HepG2 (cell line): ENCODE measurements around the gene SGCB. TPM values are rescaled to one million over a fixed set of nuclear protein-coding genes. Genes with fewer than 3 reads are reported as not detected.

Experiments
- ATAC-seq: fragments of 200-7000 bp; cut with Tn5 transposase; 3 replicates; pipeline ENCODE4 v1.9.1; 2020; ENCODE audit warnings: mild to moderate bottlenecking, moderate library complexity
- BruUV-seq: library from RNA; stranded (reverse); fragments of 400-500 nt; replicated peaks from 2 replicates; lab custom pipeline; 2021; lab: Mats Ljungman, UMichigan
- CTCF ChIA-PET: fragments of 300-600 bp; formaldehyde crosslinking; extraction: SDS; loops from one replicate; lab custom pipeline; 2021; ENCODE audit warnings: low total read pairs, inconsistent platforms, low intra/inter-chr PET ratio; lab: Yijun Ruan, JAX
- POLR2A ChIA-PET: fragments of 350-600 bp; sonication (Branson Sonifier 250); formaldehyde crosslinking; loops from one replicate; lab custom pipeline; 2020; ENCODE audit warnings: antibody characterized with exemption, inconsistent platforms; lab: Yijun Ruan, JAX
- DNase-seq: peaks from one replicate; pipeline ENCODE4 v3.0.0-alpha.2; 2015; ENCODE audit warnings: low spot score
- FAIRE-seq: peaks from 3 replicates; lab custom pipeline; 2011; peaks lifted over from hg19 to GRCh38; lab: Jason Lieb, UNC
- H2AFZ ChIP-seq: one replicate; pipeline ENCODE4 v1.6.1; 2011; ENCODE audit warnings: low read length, inconsistent platforms
- H3K27ac ChIP-seq: fragments of 300-600 bp; 3 replicates; pipeline ENCODE4 v1.8.0; 2011; ENCODE audit warnings: mixed run types, mild to moderate bottlenecking, mixed read lengths, low read length, inconsistent platforms; ENCODE audit not compliant: insufficient read depth; ENCODE audit errors: extremely low read length
- H3K27me3 ChIP-seq, 2 experiments: fragments of 200-600 bp in 1 of 2; 2 replicates in 1 of 2; 3 replicates in 1 of 2; pipeline versions ENCODE4 v1.6.0 to v1.8.0; 2011; ENCODE audit warnings: low read length in 2 of 2, mild to moderate bottlenecking in 2 of 2, moderate library complexity in 2 of 2, inconsistent platforms in 1 of 2; ENCODE audit not compliant: insufficient read depth in 2 of 2, control insufficient read depth in 1 of 2
- H3K36me3 ChIP-seq, 2 experiments: fragments of 200-600 bp in 1 of 2; replicated peaks in 1 of 2; 2 replicates in 1 of 2; 3 replicates in 1 of 2; pipeline versions ENCODE4 v1.5.1 to v1.8.0; 2011; ENCODE audit warnings: low read length in 2 of 2, inconsistent platforms in 1 of 2; ENCODE audit not compliant: insufficient read depth in 2 of 2, control insufficient read depth in 1 of 2
- H3K4me1 ChIP-seq: 2 replicates; pipeline ENCODE4 v1.5.1; 2012; ENCODE audit warnings: low read length, inconsistent platforms; ENCODE audit not compliant: insufficient read depth
- H3K4me2 ChIP-seq: 2 replicates; pipeline ENCODE4 v1.6.0; 2011; ENCODE audit warnings: low read depth, low read length, inconsistent platforms
- H3K4me3 ChIP-seq, 3 experiments: fragments of 200-600 bp in 1 of 3; sonication (generic), shearing (Covaris generic) in 1 of 3; replicated peaks in 1 of 3; 2 replicates each; pipeline ENCODE4 v1.5.1; 2011 to 2016; ENCODE audit warnings: low read length in 3 of 3, inconsistent platforms in 2 of 3, low read depth in 2 of 3, mild to moderate bottlenecking in 2 of 3, control low read depth in 1 of 3, mixed read lengths in 1 of 3; ENCODE audit not compliant: insufficient read depth in 1 of 3
- H3K79me2 ChIP-seq: one replicate; pipeline ENCODE4 v1.6.1; 2011; ENCODE audit warnings: low read length, inconsistent platforms; ENCODE audit not compliant: insufficient read depth
- H3K9ac ChIP-seq: 2 replicates; pipeline ENCODE4 v1.6.0; 2011; ENCODE audit warnings: mild to moderate bottlenecking, low read depth, low read length, inconsistent platforms; ENCODE audit not compliant: insufficient read depth
- H3K9me3 ChIP-seq: 2 replicates; pipeline ENCODE4 v1.5.1; 2012; ENCODE audit warnings: mild to moderate bottlenecking, low read length
- H4K20me1 ChIP-seq: 2 replicates; pipeline ENCODE4 v1.6.0; 2011; ENCODE audit warnings: inconsistent platforms, mild to moderate bottlenecking, low read length, moderate library complexity; ENCODE audit not compliant: insufficient read depth
- CBX5 ChIP-seq: sonication (generic); formaldehyde crosslinking; IDR thresholded peaks from 2 replicates; pipeline ENCODE4 v1.4.0; 2020; ENCODE audit warnings: missing genetic modification reagents, borderline replicate concordance
- CREM ChIP-seq, 2 experiments: sonication (generic) in 1 of 2; formaldehyde crosslinking in 1 of 2; IDR thresholded peaks; 2 replicates each; pipeline versions ENCODE4 v1.4.0 to v1.6.1; 2016 to 2020; ENCODE audit warnings: antibody characterized with exemption in 1 of 2, mild to moderate bottlenecking in 1 of 2, missing genetic modification reagents in 1 of 2
- JUND ChIP-seq: sonication (generic); formaldehyde crosslinking; IDR thresholded peaks from 2 replicates; pipeline ENCODE4 v1.8.0; 2022; ENCODE audit warnings: mild to moderate bottlenecking, missing genetic modification reagents
- POLR2AphosphoS2 ChIP-seq: IDR thresholded peaks from 2 replicates; pipeline ENCODE4 v1.6.1; 2011; ENCODE audit warnings: low read depth, low read length, improper control_type of control experiment
- SMAD3 ChIP-seq: sonication (generic); formaldehyde crosslinking; IDR thresholded peaks from 2 replicates; pipeline ENCODE4 v1.4.0; 2020; ENCODE audit warnings: missing genetic modification reagents
- ZEB1 ChIP-seq: IDR thresholded peaks from 2 replicates; pipeline ENCODE4 v1.6.1; 2012; ENCODE audit warnings: mild to moderate bottlenecking, low read depth, inconsistent platforms; ENCODE audit not compliant: insufficient replicate concordance
- ZFP36 ChIP-seq: fragments of 150-350 bp; IDR thresholded peaks from 2 replicates; pipeline ENCODE4 v1.6.1; 2018; ENCODE audit warnings: borderline replicate concordance, low read length, low read depth; ENCODE audit not compliant: partially characterized antibody
- ZFP41 ChIP-seq: sonication (generic); formaldehyde crosslinking; IDR thresholded peaks from 2 replicates; pipeline ENCODE4 v1.4.0; 2020; ENCODE audit warnings: mild to moderate bottlenecking, missing genetic modification reagents, borderline replicate concordance
- ZFX ChIP-seq: sonication (generic); formaldehyde crosslinking; IDR thresholded peaks from 2 replicates; pipeline ENCODE4 v1.4.0; 2020; ENCODE audit warnings: mild to moderate bottlenecking, low read depth, missing genetic modification reagents, moderate library complexity
- ZMYM3 ChIP-seq: sonication (generic); formaldehyde crosslinking; IDR thresholded peaks from 2 replicates; pipeline ENCODE4 v1.5.1; 2020; ENCODE audit warnings: mild to moderate bottlenecking, missing genetic modification reagents
- ZNF530 ChIP-seq: sonication (generic); formaldehyde crosslinking; IDR thresholded peaks from 2 replicates; pipeline ENCODE4 v1.5.0; 2020; ENCODE audit warnings: low read depth, mild to moderate bottlenecking, missing genetic modification reagents
- ZNF556 ChIP-seq: sonication (generic); formaldehyde crosslinking; IDR thresholded peaks from 2 replicates; pipeline ENCODE4 v1.4.0; 2020; ENCODE audit warnings: mild to moderate bottlenecking, missing genetic modification reagents, borderline replicate concordance
- ZNF652 ChIP-seq: IDR thresholded peaks from 2 replicates; pipeline ENCODE4 v1.6.1; 2016; ENCODE audit warnings: low read depth, borderline replicate concordance
- WGBS: methylation state at CpG from one replicate; pipeline ENCODE4 v1.1.6; 2017; ENCODE audit warnings: low lambda C conversion rate; 5-methylcytosine and 5-hydroxymethylcytosine counted together
- in situ Hi-C: cut with HindIII; loops from 2 replicates; pipeline ENCODE4 v1.10.0; 2017; ENCODE audit warnings: low pct_unique_long_range_greater_than_20kb; ENCODE audit not compliant: extremely low pct_ligation_motif_present
- intact Hi-C: fragments of 100-400 bp; cut with micrococcal nuclease; formaldehyde crosslinking; loops from one replicate; pipeline ENCODE4 v1.10.0; 2022; ENCODE audit not compliant: unreplicated experiment
- polyA plus RNA-seq, 8 experiments: library from polyadenylated mRNA; depleted of rRNA in 3 of 8; stranded (reverse) in 7 of 8; unstranded in 1 of 8; fragments of >200 nt; fragmentation: Illumina TruSeq in 4 of 8; extraction: Trizol in 4 of 8; gene quantifications; 2 replicates each; pipeline versions ENCODE4 v1.2.1 to v1.2.3, GENCODE V29; 2011 to 2016; ENCODE audit warnings: low read depth in 4 of 8, missing spikeins in 1 of 8, mixed read lengths in 1 of 8; ENCODE audit not compliant: insufficient read depth in 1 of 8
- total RNA-seq, 5 experiments: library from RNA; depleted of rRNA; stranded (reverse); fragments of >200 nt; fragmentation: Illumina TruSeq; extraction: Trizol; gene quantifications; 2 replicates each; pipeline ENCODE4 v1.2.3, GENCODE V29; 2016; ENCODE audit warnings: low read depth in 1 of 5

The SGCB gene
- total and polyA plus RNA-seq, 2 of the 13 experiments (the other 11 are each of a cell fraction or from before 2014, with no cell fraction given), result 2.2 to 4.8 TPM

DNA sequence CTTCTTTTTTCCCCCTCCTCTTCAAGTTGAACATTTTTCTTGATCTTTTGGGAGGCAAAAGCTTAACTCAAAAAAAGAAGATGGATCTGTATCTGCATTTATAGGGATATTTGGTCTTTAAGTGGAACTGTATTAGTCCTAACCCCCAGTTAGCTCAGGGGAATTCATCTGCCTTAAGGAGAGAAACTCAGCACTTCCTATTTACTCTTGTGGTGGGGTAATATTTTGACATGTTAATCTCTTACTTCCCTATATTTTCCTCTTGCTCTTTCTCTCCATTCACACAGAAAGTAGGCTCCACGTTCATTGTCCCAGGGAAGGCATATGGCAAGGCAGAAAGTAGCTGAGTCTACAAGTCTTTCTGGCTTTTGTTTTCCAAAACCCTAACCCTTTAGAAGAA, 23.2 kb downstream of the SGCB start:
- DNase-seq (no peak), ATAC-seq (peak; percentile 35; the same call in 2 of the 3 replicates), FAIRE-seq (no peak)
- intact Hi-C loops (loop anchor here (1.0 kb wide), 3 partner anchors 119 to 184 kb away; no protein-coding TSS in a partner anchor), in situ Hi-C loops (loop anchor here (5.0 kb wide), 1 partner anchor 118 kb away; no protein-coding TSS in a partner anchor)
- CTCF ChIA-PET, result interaction anchor here (0.7 to 2.5 kb wide), 3 partner anchors 119 to 183 kb away, joined by 3 to 11 read pairs (median 3); no protein-coding TSS in a partner anchor
- POLR2A ChIA-PET, result no interaction called here
- peaks cover 10% of the 10 kb centered on the region; the same call in 1 of the 2 replicates for H3K4me1 ChIP-seq
- no peaks in the 10 kb centered on the region for H3K79me2 ChIP-seq
- no TSS peak for BruUV-seq
- H4K20me1 ChIP-seq, result no peaks in the 10 kb centered on the region
- no peaks in the 10 kb centered on the region for H3K36me3 ChIP-seq
- H3K9ac ChIP-seq, result no peak overlapping the region
- H3K4me2 ChIP-seq, result peak overlapping the region; percentile 37
- no peaks in the 10 kb centered on the region for H3K27me3 ChIP-seq
- no peak overlapping the region for H3K27ac ChIP-seq
- WGBS, result 38% methylated on average over 1 of the region's 1 CpG
- TF ChIP-seq ZNF530 (CRISPR knock-in tag) (no peak), ZFX (no peak), ZEB1 (no peak), ZFP41 (no peak), CREM (IDR thresholded peaks at IDR 0.05) (no peak), CREM (CRISPR knock-in tag; IDR thresholded peaks at IDR 0.05) (no peak), CBX5 (CRISPR knock-in tag) (no peak), SMAD3 (CRISPR knock-in tag) (no peak), JUND (CRISPR knock-in tag) (no peak), ZFP36 (no peak), POLR2AphosphoS2 (no peak), ZMYM3 (CRISPR knock-in tag) (no peak), ZNF556 (CRISPR knock-in tag) (no peak), ZNF652 (CRISPR knock-in tag) (no peak)
- no peaks in the 10 kb centered on the region for H3K9me3 ChIP-seq
- H3K4me3 ChIP-seq, result no peak overlapping the region
- H2AFZ ChIP-seq, result peak overlapping the region; percentile 49
